ENCODE measurements around the gene ADCYAP1.
A peak's percentile ranks its signal among the peaks of the same experiment; 100 is the strongest.
"Not testable (repeated sequence)": the region's sequence is repeated elsewhere in the genome, so short reads cannot be mapped to it uniquely, and the experiment has no call there.

Gene ADCYAP1

GRCh38 chr18:904218-905090 is at the start of gene ADCYAP1:
TSS of gene ADCYAP1 (plus strand) at chr18:904871. CDS start at chr18:905387, 516 bp downstream.
- no peak for DNase-seq (ENCODE audit: low spot score)

- no peak for DNase-seq (ENCODE audit: low spot score)
Measured at GRCh38 chr18:857986-858385, 46.7 kb upstream of the ADCYAP1 start.

- DNase-seq (ENCODE audit: low spot score): peak; percentile 74
Measured at GRCh38 chr18:864872-865273, 39.8 kb upstream of the ADCYAP1 start.

- no peak for DNase-seq (ENCODE audit: low spot score)
Measured at GRCh38 chr18:867257-867656, 37.4 kb upstream of the ADCYAP1 start.

- not testable (repeated sequence) for DNase-seq (ENCODE audit: low spot score)
Measured at GRCh38 chr18:873426-873825, 31.2 kb upstream of the ADCYAP1 start.

- DNase-seq (ENCODE audit: low spot score): no peak
Measured at GRCh38 chr18:875912-876311, 28.8 kb upstream of the ADCYAP1 start.

- DNase-seq (ENCODE audit: low spot score): no peak
Measured at GRCh38 chr18:877238-877637, 27.4 kb upstream of the ADCYAP1 start.

GRCh38 chr18:886076-886475 is 18.6 kb upstream of the ADCYAP1 start:
- DNase-seq (ENCODE audit: low spot score): no peak

- DNase-seq (ENCODE audit: low spot score): no peak
Measured at GRCh38 chr18:887716-888115, 17.0 kb upstream of the ADCYAP1 start.

- DNase-seq (ENCODE audit: low spot score): no peak
Measured at GRCh38 chr18:892316-892715, 12.4 kb upstream of the ADCYAP1 start.

GRCh38 chr18:896315-896714 is 8.4 kb upstream of the ADCYAP1 start:
- no peak for DNase-seq (ENCODE audit: low spot score)

- no peak for DNase-seq (ENCODE audit: low spot score)
Measured at GRCh38 chr18:901761-902160, 2.9 kb upstream of the ADCYAP1 start.

- DNase-seq (ENCODE audit: low spot score): no peak
Measured at GRCh38 chr18:902229-902628, 2.4 kb upstream of the ADCYAP1 start.

GRCh38 chr18:903701-904100 is 970 bp upstream of the ADCYAP1 start:
- DNase-seq (ENCODE audit: low spot score): peak; percentile 22

GRCh38 chr18:905307-905947 is 756 bp downstream of the ADCYAP1 start:
- DNase-seq (ENCODE audit: low spot score): no peak

- DNase-seq (ENCODE audit: low spot score): no peak
Measured at GRCh38 chr18:905948-906415, 1.3 kb downstream of the ADCYAP1 start.

GRCh38 chr18:906416-907114 is 1.9 kb downstream of the ADCYAP1 start:
- DNase-seq (ENCODE audit: low spot score): no peak

- DNase-seq (ENCODE audit: low spot score): no peak
Measured at GRCh38 chr18:907115-907884, 2.6 kb downstream of the ADCYAP1 start.

- DNase-seq (ENCODE audit: low spot score): no peak
Measured at GRCh38 chr18:907885-908757, 3.5 kb downstream of the ADCYAP1 start.

- no peak for DNase-seq (ENCODE audit: low spot score)
Measured at GRCh38 chr18:908758-909724, 4.4 kb downstream of the ADCYAP1 start.
